C4-2B (cell line): ENCODE results near the gene PLPPR3.
A peak's percentile ranks its signal among the peaks of the same experiment; 100 is the strongest.
"Not testable (repeated sequence)": the region's sequence is repeated elsewhere in the genome, so short reads cannot be mapped to it uniquely, and the experiment has no call there.

Experiments used
- H3K27ac ChIP-seq: fragments of 450-650 bp; 2 replicates; pipeline ENCODE4 v1.5.1; 2017
- ZFX ChIP-seq: fragments of 450-650 bp; IDR thresholded peaks from 2 replicates; pipeline ENCODE4 v1.6.1; 2017
- TF ChIP-seq, protein P1 (sequence below): fragments of 450-650 bp; conservative IDR thresholded peaks from 2 replicates; pipeline ENCODE4 v1.5.1; 2017; ENCODE audit warnings: mild to moderate bottlenecking

PLPPR3 gene

DNA sequence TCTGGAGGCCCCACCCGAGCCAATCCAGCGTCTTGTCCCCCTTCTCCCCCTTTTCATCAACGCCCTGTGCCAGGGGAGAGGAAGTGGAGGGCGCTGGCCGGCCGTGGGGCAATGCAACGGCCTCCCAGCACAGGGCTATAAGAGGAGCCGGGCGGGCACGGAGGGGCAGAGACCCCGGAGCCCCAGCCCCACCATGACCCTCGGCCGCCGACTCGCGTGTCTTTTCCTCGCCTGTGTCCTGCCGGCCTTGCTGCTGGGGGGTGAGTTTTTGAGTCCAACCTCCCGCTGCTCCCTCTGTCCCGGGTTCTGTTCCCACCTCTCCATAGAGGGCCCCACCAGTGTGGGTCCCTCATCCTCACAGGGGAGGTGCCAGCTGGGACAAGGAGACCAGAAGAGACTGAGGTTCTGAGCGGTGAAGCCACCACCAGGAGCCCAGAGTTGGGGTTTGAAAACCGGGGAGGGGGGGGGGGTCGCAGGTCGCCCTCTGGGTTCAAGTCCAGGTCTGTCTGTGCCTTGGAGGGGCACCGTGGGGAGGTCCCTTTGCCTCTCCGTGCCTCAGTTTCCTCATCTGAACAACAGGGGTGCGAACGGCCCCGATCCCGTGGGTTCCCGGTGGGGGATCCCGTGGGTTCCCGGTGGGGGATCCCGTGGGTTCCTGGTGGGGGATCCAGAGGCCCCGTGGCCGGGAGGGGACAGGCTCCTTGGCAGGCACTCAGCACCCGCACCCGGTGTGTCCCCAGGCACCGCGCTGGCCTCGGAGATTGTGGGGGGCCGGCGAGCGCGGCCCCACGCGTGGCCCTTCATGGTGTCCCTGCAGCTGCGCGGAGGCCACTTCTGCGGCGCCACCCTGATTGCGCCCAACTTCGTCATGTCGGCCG, 30.6 kb upstream of the PLPPR3 start, which contains the start of gene ELANE:
Gene ELANE, plus strand, starts transcription at position 168 of the 878 bp plus-strand sequence. Its CDS starts 26 bp downstream, at position 194.
- no peak for TF ChIP-seq ZFX
- TF ChIP-seq, protein P1, sequence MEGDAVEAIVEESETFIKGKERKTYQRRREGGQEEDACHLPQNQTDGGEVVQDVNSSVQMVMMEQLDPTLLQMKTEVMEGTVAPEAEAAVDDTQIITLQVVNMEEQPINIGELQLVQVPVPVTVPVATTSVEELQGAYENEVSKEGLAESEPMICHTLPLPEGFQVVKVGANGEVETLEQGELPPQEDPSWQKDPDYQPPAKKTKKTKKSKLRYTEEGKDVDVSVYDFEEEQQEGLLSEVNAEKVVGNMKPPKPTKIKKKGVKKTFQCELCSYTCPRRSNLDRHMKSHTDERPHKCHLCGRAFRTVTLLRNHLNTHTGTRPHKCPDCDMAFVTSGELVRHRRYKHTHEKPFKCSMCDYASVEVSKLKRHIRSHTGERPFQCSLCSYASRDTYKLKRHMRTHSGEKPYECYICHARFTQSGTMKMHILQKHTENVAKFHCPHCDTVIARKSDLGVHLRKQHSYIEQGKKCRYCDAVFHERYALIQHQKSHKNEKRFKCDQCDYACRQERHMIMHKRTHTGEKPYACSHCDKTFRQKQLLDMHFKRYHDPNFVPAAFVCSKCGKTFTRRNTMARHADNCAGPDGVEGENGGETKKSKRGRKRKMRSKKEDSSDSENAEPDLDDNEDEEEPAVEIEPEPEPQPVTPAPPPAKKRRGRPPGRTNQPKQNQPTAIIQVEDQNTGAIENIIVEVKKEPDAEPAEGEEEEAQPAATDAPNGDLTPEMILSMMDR, result no peak

DNA sequence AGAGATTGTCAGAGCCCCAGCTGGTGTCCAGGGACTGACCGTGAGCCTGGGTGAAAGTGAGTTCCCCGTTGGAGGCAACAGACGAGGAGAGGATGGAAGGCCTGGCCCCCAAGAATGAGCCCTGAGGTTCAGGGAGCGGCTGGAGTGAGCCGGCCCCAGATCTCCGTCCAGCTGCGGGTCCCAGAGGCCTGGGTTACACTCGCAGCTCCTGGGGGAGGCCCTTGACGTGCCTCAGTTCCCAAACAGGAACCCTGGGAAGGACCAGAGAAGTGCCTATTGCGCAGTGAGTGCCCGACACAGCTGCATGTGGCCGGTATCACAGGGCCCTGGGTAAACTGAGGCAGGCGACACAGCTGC, 29.2 kb upstream of the PLPPR3 start:
- TF ChIP-seq ZFX, result no peak
- TF ChIP-seq, protein P1, result no peak
- H3K27ac ChIP-seq, result peak overlapping the region; percentile 13; the same call in 1 of the 2 replicates

More for the DNA sequence above, 30.6 kb upstream of the PLPPR3 start, which contains the start of gene ELANE:
- no peak within 1 kb of the TSS for H3K27ac ChIP-seq

DNA sequence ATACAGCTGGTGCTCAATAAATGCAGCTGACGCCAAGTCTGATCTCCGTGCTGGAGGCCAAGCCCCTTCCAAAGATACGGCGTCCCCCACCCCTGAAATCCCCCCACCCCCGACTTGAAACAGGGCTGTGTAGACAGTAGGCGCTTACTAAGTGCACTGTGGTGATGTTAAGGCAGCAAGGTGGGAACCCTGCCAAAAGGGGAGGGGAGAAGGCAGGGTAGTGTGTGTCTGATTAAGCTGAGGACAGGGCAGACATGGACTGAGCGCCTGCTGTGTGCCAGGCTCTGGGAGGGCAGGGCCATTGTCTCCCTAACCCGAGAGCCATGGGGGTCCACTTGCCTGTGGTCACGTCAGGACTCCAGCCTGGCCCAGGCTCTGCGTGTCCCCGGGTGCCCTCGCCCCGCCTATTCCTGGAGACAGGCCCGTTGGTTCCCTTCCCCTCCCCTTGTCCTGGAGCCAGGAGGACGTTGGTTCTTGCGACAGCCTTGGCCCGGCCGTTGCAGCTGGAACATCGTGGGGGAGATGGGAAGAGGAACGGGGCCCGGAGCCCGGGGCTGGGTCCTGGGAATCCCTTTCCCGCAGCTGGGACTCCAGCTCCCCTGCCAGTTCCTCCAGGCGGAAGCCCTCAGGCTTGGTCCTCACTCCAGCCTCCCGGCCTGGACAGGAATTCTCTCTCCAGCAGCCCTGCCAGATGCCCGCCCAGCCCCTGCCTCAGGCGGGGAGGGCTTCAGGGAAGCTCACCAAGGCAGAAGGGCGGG, 28.6 kb upstream of the PLPPR3 start:
- TF ChIP-seq, protein P1, result no peak
- no peak for TF ChIP-seq ZFX
- H3K27ac ChIP-seq, result peak overlapping the region; percentile 13; the same call in 1 of the 2 replicates

DNA sequence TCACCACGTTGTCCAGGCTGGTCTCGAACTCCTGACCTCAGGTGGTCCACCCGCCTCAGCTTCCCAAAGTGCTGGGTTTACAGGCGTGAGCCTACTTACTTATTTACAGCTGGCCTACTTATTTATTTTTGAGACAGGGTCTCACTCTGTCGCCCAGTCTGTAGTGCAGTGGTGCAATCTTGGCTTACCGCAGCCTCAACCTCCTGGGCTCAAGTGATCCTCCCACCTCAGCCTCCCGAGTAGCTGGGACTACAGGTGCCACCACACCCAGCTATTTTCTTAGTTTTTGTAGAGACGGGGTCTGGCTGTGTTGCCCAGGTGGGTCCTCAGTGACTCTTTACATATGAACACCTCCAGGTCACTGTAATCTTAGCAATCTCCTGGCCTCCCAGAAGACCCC, 27.4 kb upstream of the PLPPR3 start:
- not testable (repeated sequence) for H3K27ac ChIP-seq

DNA sequence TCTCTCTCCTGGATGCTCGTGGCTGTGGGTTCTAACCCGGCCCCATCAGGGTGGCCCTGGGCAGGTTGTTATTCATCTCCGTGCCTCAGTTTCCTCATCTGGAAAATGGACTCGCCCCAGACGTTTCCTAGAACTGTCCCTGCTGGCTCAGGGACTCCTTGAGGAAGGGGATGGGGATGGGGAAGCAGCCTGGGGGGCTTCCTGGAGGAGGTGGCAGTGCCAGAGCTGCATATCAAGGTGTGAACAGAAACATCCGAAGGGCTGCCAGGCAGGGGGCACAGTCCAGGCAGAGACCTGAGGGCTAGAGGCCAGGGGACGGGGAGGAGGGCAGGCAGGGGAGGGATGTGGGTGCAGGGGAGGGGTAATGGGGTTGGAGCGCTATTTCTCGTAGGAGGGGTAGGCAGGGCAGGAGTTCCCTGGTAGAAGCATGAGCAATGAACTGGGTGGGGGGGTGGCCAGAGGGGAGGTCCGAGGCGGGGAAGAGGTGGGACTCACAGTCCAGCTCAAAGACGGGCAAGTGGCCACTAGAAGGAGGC, 26.7 kb upstream of the PLPPR3 start:
- no peak for TF ChIP-seq ZFX
- TF ChIP-seq, protein P1, result no peak
- H3K27ac ChIP-seq, result no peak overlapping the region

DNA sequence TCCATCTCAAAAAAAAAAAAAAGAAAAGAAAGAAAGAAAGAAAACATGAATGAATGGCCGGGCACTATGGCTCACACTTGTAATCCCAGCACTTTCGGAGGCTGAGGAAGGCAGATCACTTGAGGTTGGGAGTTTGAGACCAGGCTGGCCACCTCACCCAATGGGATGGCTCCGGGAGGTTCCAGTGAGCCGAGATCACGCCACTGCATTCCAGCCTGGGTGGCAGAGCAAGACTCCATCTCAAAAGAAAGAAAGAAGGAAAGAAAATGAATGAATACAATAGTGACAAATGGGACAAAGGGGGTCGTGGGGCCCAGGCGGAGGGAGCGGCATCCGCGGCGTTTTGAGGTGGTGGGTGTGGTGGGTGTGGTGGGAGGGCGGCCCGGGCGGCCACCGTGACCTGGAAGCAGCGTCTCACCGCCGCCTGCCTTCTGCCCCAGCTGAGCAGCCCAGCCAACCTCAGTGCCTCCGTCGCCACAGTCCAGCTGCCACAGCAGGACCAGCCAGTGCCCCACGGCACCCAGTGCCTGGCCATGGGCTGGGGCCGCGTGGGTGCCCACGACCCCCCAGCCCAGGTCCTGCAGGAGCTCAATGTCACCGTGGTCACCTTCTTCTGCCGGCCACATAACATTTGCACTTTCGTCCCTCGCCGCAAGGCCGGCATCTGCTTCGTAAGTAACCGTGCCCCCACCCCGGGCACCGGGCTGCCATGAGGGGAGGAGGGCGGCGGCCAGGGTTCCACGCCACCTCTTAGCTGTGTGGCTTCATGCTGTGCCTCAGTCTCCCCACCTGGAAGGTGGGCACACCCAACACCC, 24.2 kb upstream of the PLPPR3 start:
- no peak overlapping the region for H3K27ac ChIP-seq
- no peak for TF ChIP-seq ZFX
- TF ChIP-seq, protein P1, result no peak

DNA sequence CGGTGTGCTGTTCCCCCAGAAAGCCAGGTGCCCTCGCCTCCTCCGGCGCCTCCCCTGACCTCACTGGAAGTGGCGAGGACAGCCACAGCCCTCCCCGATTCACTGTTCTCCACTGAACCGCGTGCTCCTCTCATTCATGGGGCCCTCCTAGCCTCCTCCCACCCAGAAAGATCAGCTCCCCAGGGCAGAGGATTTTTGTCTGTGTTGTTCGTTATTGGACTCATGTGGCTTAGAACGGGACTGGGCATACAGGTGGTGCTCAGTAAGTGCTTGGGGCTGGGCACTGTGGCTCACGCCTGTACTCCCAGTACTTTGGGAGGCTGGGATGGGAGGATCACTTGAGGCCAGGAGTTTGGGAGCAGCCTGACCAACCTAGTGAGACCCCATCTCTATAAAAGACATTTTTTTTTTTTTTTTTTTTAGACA, 22.8 kb upstream of the PLPPR3 start:
- TF ChIP-seq, protein P1, result no peak
- no peak for TF ChIP-seq ZFX
- H3K27ac ChIP-seq, result no peak overlapping the region
